ENCODE results near the gene TBC1D3I.
"Not testable (repeated sequence)": the region's sequence is repeated elsewhere in the genome, so short reads cannot be mapped to it uniquely, and the experiment has no call there.

TBC1D3I gene

GRCh38 chr17:36212272-36212605 lies 52.1 kb downstream of the TBC1D3I start:
- no peak overlapping the region for H3K4me3 ChIP-seq (ENCODE audit: low read length)
- TF ChIP-seq ZNF274 (IDR thresholded peaks at IDR 0.05; ENCODE audit: low read depth, low read length), result no peak

GRCh38 chr17:36211484-36212271 lies 52.7 kb downstream of the TBC1D3I start:
- not testable (repeated sequence) for H3K4me3 ChIP-seq (ENCODE audit: low read length)

GRCh38 chr17:36210439-36211211 lies 53.7 kb downstream of the TBC1D3I start, which contains the start of gene CCL4L2:
TSS of gene CCL4L2 (plus strand) at chr17:36211063.
- H3K4me3 ChIP-seq (ENCODE audit: low read length), result peak within 1 kb of the TSS; percentile 30; the same call in 1 of the 2 replicates

GRCh38 chr17:36209575-36209974 lies 54.8 kb downstream of the TBC1D3I start:
- no peak for TF ChIP-seq ZNF274 (IDR thresholded peaks at IDR 0.05; ENCODE audit: low read depth, low read length)
- no peak overlapping the region for H3K4me3 ChIP-seq (ENCODE audit: low read length)

- H3K4me3 ChIP-seq (ENCODE audit: low read length), result not testable (repeated sequence)
Measured at GRCh38 chr17:36207383-36207782, 57.0 kb downstream of the TBC1D3I start.

GRCh38 chr17:36206486-36206821 lies 57.9 kb downstream of the TBC1D3I start:
- H3K4me3 ChIP-seq (ENCODE audit: low read length), result not testable (repeated sequence)

- no peak overlapping the region for H3K4me3 ChIP-seq (ENCODE audit: low read length)
- TF ChIP-seq ZNF274 (IDR thresholded peaks at IDR 0.05; ENCODE audit: low read depth, low read length), result no peak
Measured at GRCh38 chr17:36205637-36206485, 58.5 kb downstream of the TBC1D3I start.

GRCh38 chr17:36204724-36205500 lies 59.5 kb downstream of the TBC1D3I start:
- no peak overlapping the region for H3K4me3 ChIP-seq (ENCODE audit: low read length)
- no peak for TF ChIP-seq ZNF274 (IDR thresholded peaks at IDR 0.05; ENCODE audit: low read depth, low read length)

Measured in GM08714 (cell line).